ENCODE data around the gene PRM3. TPM values are rescaled to one million over a fixed set of nuclear protein-coding genes. Genes with fewer than 3 reads are reported as not detected.

PRM3 gene
- total RNA-seq, 1 experiment from 2014 or later = not detected

DNA sequence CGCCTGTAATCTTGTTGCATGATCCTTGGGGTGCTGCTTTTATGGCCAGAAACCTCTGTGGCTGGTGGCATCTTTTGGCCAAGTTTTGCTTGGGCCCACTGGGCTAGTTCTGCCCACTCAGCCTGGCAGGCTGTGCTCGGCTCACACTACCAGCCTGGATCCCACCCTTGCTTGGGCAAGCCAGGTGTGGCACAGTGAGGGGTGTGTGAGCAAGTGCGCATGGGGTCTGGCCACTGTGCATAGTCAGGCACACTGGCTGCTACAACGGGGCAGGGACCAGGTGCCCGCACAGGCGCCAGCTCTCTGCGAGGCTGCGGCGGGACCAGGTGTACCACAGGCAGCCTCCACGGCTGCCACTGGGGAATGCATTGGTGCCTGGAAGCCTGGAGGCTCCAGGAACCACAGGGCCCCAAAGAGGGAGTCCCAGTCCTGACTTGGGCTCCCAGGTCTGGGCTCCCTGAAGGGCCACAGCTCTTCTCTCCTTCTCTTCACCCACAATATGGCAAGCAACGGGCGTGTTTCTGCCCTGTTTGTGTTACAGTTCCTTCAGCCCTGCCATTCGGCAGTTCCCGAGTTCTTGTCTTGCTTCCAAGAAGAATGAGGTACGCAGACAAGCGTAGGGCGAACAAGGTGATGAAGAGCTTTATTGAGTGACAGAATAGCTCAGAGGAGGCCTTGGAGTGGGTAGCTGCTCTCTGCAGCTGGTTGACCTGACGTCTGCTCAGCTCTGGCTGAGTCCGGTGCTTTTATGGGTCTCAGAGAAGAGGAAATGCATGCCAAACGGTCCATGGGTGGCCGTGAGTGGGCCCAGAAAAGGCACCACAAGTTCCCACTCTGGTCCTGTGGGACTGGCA, 34.4 kb upstream of the PRM3 start:
- H3K4me1 Mint-ChIP-seq (ENCODE audit: low read depth, unreplicated experiment) = peaks cover 2% of the 10 kb centered on the region
- no peaks in the 10 kb centered on the region for H3K27me3 ChIP-seq (replicated peaks; ENCODE audit: control insufficient read depth, insufficient read depth, low read length)
- no peak overlapping the region for H3K4me3 ChIP-seq (ENCODE audit: low read depth, low read length)
- peaks cover 13% of the 10 kb centered on the region for H3K4me1 ChIP-seq
- DNase-seq = no peak
- H3K27ac Mint-ChIP-seq (ENCODE audit: unreplicated experiment) = no peak overlapping the region
- POLR2A ChIA-PET = no interaction called here
- H3K27me3 Mint-ChIP-seq (ENCODE audit: insufficient read depth, unreplicated experiment) = no peaks in the 10 kb centered on the region
- H3K36me3 Mint-ChIP-seq (ENCODE audit: insufficient read depth, unreplicated experiment) = peaks cover 2% of the 10 kb centered on the region
- TF ChIP-seq, protein P1, sequence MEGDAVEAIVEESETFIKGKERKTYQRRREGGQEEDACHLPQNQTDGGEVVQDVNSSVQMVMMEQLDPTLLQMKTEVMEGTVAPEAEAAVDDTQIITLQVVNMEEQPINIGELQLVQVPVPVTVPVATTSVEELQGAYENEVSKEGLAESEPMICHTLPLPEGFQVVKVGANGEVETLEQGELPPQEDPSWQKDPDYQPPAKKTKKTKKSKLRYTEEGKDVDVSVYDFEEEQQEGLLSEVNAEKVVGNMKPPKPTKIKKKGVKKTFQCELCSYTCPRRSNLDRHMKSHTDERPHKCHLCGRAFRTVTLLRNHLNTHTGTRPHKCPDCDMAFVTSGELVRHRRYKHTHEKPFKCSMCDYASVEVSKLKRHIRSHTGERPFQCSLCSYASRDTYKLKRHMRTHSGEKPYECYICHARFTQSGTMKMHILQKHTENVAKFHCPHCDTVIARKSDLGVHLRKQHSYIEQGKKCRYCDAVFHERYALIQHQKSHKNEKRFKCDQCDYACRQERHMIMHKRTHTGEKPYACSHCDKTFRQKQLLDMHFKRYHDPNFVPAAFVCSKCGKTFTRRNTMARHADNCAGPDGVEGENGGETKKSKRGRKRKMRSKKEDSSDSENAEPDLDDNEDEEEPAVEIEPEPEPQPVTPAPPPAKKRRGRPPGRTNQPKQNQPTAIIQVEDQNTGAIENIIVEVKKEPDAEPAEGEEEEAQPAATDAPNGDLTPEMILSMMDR (IDR thresholded peaks at IDR 0.05; ENCODE audit: insufficient read depth in 1 of 2, low read depth in 1 of 2, low read length in 1 of 2, severe bottlenecking in 1 of 2, unreplicated experiment in 1 of 2) = no peak
- no peak overlapping the region for H3K4me3 Mint-ChIP-seq (ENCODE audit: unreplicated experiment)
- no peaks in the 10 kb centered on the region for H3K9me3 ChIP-seq
- CTCF ChIA-PET = interaction anchor here (1.0 kb wide), 1 partner anchor 51 kb away, joined by 3 read pairs; no protein-coding TSS in a partner anchor
- BruUV-seq (replicated peaks) = no TSS peak
- intact Hi-C loops (cut with micrococcal nuclease; ENCODE audit: unreplicated experiment) = no loop called here
- no peaks in the 10 kb centered on the region for H3K36me3 ChIP-seq (ENCODE audit: control insufficient read depth, insufficient read depth, low read length)
- no peaks in the 10 kb centered on the region for H3K9me3 Mint-ChIP-seq (ENCODE audit: unreplicated experiment)

DNA sequence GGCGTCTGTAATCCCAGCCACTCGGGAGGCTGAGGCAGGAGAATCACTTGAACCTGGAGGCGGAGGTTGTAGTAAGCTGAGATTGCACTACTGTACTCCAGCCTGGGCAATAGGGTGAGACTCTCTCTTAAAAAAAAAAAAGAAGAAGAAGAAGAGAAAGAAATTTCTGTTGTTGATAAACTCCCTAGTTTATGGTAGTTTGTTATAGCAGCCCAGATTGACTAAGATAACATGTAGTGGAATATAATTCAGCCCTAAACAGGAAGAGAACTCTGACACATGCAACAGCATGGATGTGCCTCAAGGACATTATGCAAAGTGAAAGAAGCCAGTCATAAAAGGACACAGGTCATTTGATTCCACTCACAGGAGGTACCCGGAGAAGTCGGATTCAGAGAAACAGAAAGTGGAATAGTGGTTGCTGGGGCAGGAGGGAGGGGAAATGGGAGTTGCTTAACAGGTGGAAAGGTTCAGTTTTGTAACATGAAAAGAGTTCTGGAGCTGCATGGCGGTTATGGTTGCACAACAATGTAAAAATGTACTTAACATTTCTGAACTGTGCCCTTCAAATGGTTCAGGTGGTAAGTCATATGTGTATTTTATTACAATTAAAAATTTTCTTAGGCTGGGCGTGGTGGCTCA, 33.7 kb upstream of the PRM3 start:
- H3K4me1 ChIP-seq = peaks cover 9% of the 10 kb centered on the region
- H3K4me1 Mint-ChIP-seq (ENCODE audit: low read depth, unreplicated experiment) = no peaks in the 10 kb centered on the region
- H3K27me3 Mint-ChIP-seq (ENCODE audit: insufficient read depth, unreplicated experiment) = no peaks in the 10 kb centered on the region
- no peak overlapping the region for H3K4me3 ChIP-seq (ENCODE audit: low read depth, low read length)
- H3K9me3 ChIP-seq = no peaks in the 10 kb centered on the region
- ChIA-PET CTCF (interaction anchor here (1.0 kb wide), 1 partner anchor 50 kb away, joined by 3 read pairs; no protein-coding TSS in a partner anchor), POLR2A (no interaction called here)
- no peak overlapping the region for H3K4me3 Mint-ChIP-seq (ENCODE audit: unreplicated experiment)
- no peaks in the 10 kb centered on the region for H3K27me3 ChIP-seq (replicated peaks; ENCODE audit: control insufficient read depth, insufficient read depth, low read length)
- TF ChIP-seq, protein P1 (IDR thresholded peaks at IDR 0.05; ENCODE audit: insufficient read depth in 1 of 2, low read depth in 1 of 2, low read length in 1 of 2, severe bottlenecking in 1 of 2, unreplicated experiment in 1 of 2) = no peak
- no peaks in the 10 kb centered on the region for H3K9me3 Mint-ChIP-seq (ENCODE audit: unreplicated experiment)
- BruUV-seq (replicated peaks) = no TSS peak
- no peak for DNase-seq
- no peak overlapping the region for H3K27ac Mint-ChIP-seq (ENCODE audit: unreplicated experiment)
- H3K36me3 Mint-ChIP-seq (ENCODE audit: insufficient read depth, unreplicated experiment) = no peaks in the 10 kb centered on the region
- intact Hi-C loops (cut with micrococcal nuclease; ENCODE audit: unreplicated experiment) = no loop called here
- H3K36me3 ChIP-seq (ENCODE audit: control insufficient read depth, insufficient read depth, low read length) = no peaks in the 10 kb centered on the region

DNA sequence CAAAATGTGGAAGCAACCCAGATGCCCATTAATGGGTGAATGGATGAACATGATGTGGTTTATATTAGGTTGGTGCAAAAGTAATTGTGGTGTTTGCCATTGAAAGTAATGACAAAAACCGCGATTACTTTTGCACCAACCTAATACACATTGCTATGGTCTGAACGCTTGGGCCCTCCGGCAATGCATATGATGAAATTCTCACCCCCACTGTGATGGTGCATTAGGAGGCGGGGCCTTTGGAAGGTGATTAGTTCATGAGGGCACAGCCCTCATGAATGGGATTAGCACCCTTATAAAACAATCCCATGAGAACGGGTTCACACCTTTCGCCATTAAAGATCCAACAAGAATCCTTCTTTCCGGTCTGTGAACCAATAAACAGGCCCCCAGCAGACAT, 33.0 kb upstream of the PRM3 start:
- BruUV-seq (replicated peaks) = no TSS peak
- CTCF ChIA-PET = no interaction called here
- no peaks in the 10 kb centered on the region for H3K27me3 ChIP-seq (replicated peaks; ENCODE audit: control insufficient read depth, insufficient read depth, low read length)
- H3K4me3 Mint-ChIP-seq (ENCODE audit: unreplicated experiment) = no peak overlapping the region
- H3K4me1 Mint-ChIP-seq (ENCODE audit: low read depth, unreplicated experiment) = no peaks in the 10 kb centered on the region
- H3K36me3 ChIP-seq (ENCODE audit: control insufficient read depth, insufficient read depth, low read length) = no peaks in the 10 kb centered on the region
- POLR2A ChIA-PET = no interaction called here
- no peaks in the 10 kb centered on the region for H3K9me3 Mint-ChIP-seq (ENCODE audit: unreplicated experiment)
- intact Hi-C loops (cut with micrococcal nuclease; ENCODE audit: unreplicated experiment) = no loop called here
- H3K27ac Mint-ChIP-seq (ENCODE audit: unreplicated experiment) = no peak overlapping the region
- no peaks in the 10 kb centered on the region for H3K27me3 Mint-ChIP-seq (ENCODE audit: insufficient read depth, unreplicated experiment)
- no peaks in the 10 kb centered on the region for H3K9me3 ChIP-seq
- no peak for DNase-seq
- H3K4me3 ChIP-seq (ENCODE audit: low read depth, low read length) = no peak overlapping the region
- H3K36me3 Mint-ChIP-seq (ENCODE audit: insufficient read depth, unreplicated experiment) = no peaks in the 10 kb centered on the region
- 0 out of 2 replicates have a peak, but pooled peaks cover 4% of the 10 kb centered on the region for H3K4me1 ChIP-seq
- TF ChIP-seq, protein P1 (IDR thresholded peaks at IDR 0.05; ENCODE audit: insufficient read depth in 1 of 2, low read depth in 1 of 2, low read length in 1 of 2, severe bottlenecking in 1 of 2, unreplicated experiment in 1 of 2) = no peak
